IPS-20b (cell line): ENCODE measurements around the gene CTNNBL1.
A peak's percentile ranks its signal among the peaks of the same experiment; 100 is the strongest.

Source experiments
- H3K27ac ChIP-seq: one replicate; pipeline ENCODE4 v1.5.1; 2013; ENCODE audit warnings: low read length
- H3K27me3 ChIP-seq: 2 replicates; pipeline ENCODE4 v1.6.1; 2013; ENCODE audit warnings: mild to moderate bottlenecking, low read length, inconsistent platforms; ENCODE audit not compliant: insufficient read depth
- H3K36me3 ChIP-seq: 2 replicates; pipeline ENCODE4 v1.6.1; 2013; ENCODE audit warnings: low read depth, mild to moderate bottlenecking, inconsistent platforms, low read length, moderate library complexity; ENCODE audit not compliant: insufficient read depth
- H3K4me1 ChIP-seq: 2 replicates; pipeline ENCODE4 v1.6.1; 2013; ENCODE audit warnings: mild to moderate bottlenecking, control low read depth, inconsistent platforms, low read length, moderate library complexity; ENCODE audit not compliant: insufficient read depth
- H3K4me3 ChIP-seq: 2 replicates; pipeline ENCODE4 v1.5.1; 2013; ENCODE audit warnings: mild to moderate bottlenecking, low read length, inconsistent platforms
- H3K9ac ChIP-seq: 2 replicates; pipeline ENCODE4 v1.6.1; 2013; ENCODE audit warnings: low read depth, mild to moderate bottlenecking, inconsistent platforms, low read length, moderate library complexity
- H3K9me3 ChIP-seq: 2 replicates; pipeline ENCODE4 v1.6.1; 2013; ENCODE audit warnings: mild to moderate bottlenecking, low read depth, low read length, inconsistent platforms; ENCODE audit not compliant: insufficient read depth

Gene CTNNBL1

GRCh38 chr20:37838769-37839431 is 145.1 kb downstream of the CTNNBL1 start:
- H3K4me3 ChIP-seq, result no peak overlapping the region
- no peak overlapping the region for H3K9ac ChIP-seq
- H3K9me3 ChIP-seq, result no peaks in the 10 kb centered on the region
- no peaks in the 10 kb centered on the region for H3K4me1 ChIP-seq
- H3K36me3 ChIP-seq, result peaks cover 9% of the 10 kb centered on the region; the same call in 1 of the 2 replicates
- no peak overlapping the region for H3K27ac ChIP-seq
- H3K27me3 ChIP-seq, result no peaks in the 10 kb centered on the region

GRCh38 chr20:37839432-37839827 is 145.6 kb downstream of the CTNNBL1 start:
- Histone ChIP-seq H3K4me1 (no peaks in the 10 kb centered on the region), H3K9ac (no peak overlapping the region), H3K27ac (no peak overlapping the region), H3K36me3 (peaks cover 9% of the 10 kb centered on the region; the same call in 1 of the 2 replicates), H3K4me3 (no peak overlapping the region), H3K9me3 (no peaks in the 10 kb centered on the region), H3K27me3 (no peaks in the 10 kb centered on the region)

GRCh38 chr20:37839955-37840354 is 146.1 kb downstream of the CTNNBL1 start:
- H3K9ac ChIP-seq, result no peak overlapping the region
- no peaks in the 10 kb centered on the region for H3K9me3 ChIP-seq
- H3K4me1 ChIP-seq, result no peaks in the 10 kb centered on the region
- H3K36me3 ChIP-seq, result peaks cover 9% of the 10 kb centered on the region; the same call in 1 of the 2 replicates
- H3K4me3 ChIP-seq, result no peak overlapping the region
- H3K27ac ChIP-seq, result no peak overlapping the region
- no peaks in the 10 kb centered on the region for H3K27me3 ChIP-seq

- Histone ChIP-seq H3K4me1 (peaks cover 8% of the 10 kb centered on the region; the same call in 1 of the 2 replicates), H3K9me3 (no peaks in the 10 kb centered on the region), H3K27ac (no peak overlapping the region), H3K36me3 (peaks cover 9% of the 10 kb centered on the region; the same call in 1 of the 2 replicates), H3K4me3 (no peak overlapping the region), H3K27me3 (no peaks in the 10 kb centered on the region), H3K9ac (no peak overlapping the region)
These were observed 147.6 kb downstream of the CTNNBL1 start for GRCh38 chr20:37841389-37841788.

- no peak overlapping the region for H3K4me3 ChIP-seq
- peaks cover 9% of the 10 kb centered on the region; the same call in 1 of the 2 replicates for H3K36me3 ChIP-seq
- no peak overlapping the region for H3K27ac ChIP-seq
- H3K4me1 ChIP-seq, result peaks cover 12% of the 10 kb centered on the region; the same call in 1 of the 2 replicates
- no peaks in the 10 kb centered on the region for H3K9me3 ChIP-seq
- H3K27me3 ChIP-seq, result no peaks in the 10 kb centered on the region
- H3K9ac ChIP-seq, result no peak overlapping the region
These were observed 148.1 kb downstream of the CTNNBL1 start for GRCh38 chr20:37841971-37842370.

- Histone ChIP-seq H3K36me3 (peaks cover 7% of the 10 kb centered on the region; the same call in 1 of the 2 replicates), H3K4me3 (no peak overlapping the region), H3K4me1 (peaks cover 15% of the 10 kb centered on the region; the same call in 1 of the 2 replicates)
These were observed 151.4 kb downstream of the CTNNBL1 start for GRCh38 chr20:37845241-37845681.

GRCh38 chr20:37845878-37846277 is 152.0 kb downstream of the CTNNBL1 start:
- Histone ChIP-seq H3K4me3 (no peak overlapping the region), H3K36me3 (peaks cover 3% of the 10 kb centered on the region; the same call in 1 of the 2 replicates), H3K9ac (no peak overlapping the region), H3K27ac (peak overlapping the region; percentile 51), H3K27me3 (no peaks in the 10 kb centered on the region), H3K4me1 (peaks cover 15% of the 10 kb centered on the region; the same call in 1 of the 2 replicates), H3K9me3 (no peaks in the 10 kb centered on the region)

More at GRCh38 chr20:37845241-37845681, 151.4 kb downstream of the CTNNBL1 start:
- no peak overlapping the region for H3K27ac ChIP-seq
- no peaks in the 10 kb centered on the region for H3K9me3 ChIP-seq
- no peaks in the 10 kb centered on the region for H3K27me3 ChIP-seq
- no peak overlapping the region for H3K9ac ChIP-seq

- no peaks in the 10 kb centered on the region for H3K9me3 ChIP-seq
- H3K9ac ChIP-seq, result peak overlapping the region; percentile 31; the same call in 1 of the 2 replicates
- peaks cover 3% of the 10 kb centered on the region; the same call in 1 of the 2 replicates for H3K36me3 ChIP-seq
- no peak overlapping the region for H3K27ac ChIP-seq
- H3K4me1 ChIP-seq, result peaks cover 15% of the 10 kb centered on the region; the same call in 1 of the 2 replicates
- H3K4me3 ChIP-seq, result no peak overlapping the region
- no peaks in the 10 kb centered on the region for H3K27me3 ChIP-seq
These were observed 152.7 kb downstream of the CTNNBL1 start for GRCh38 chr20:37846573-37846972.

- Histone ChIP-seq H3K4me3 (no peak overlapping the region), H3K9ac (no peak overlapping the region), H3K36me3 (peaks cover 10% of the 10 kb centered on the region), H3K4me1 (peaks cover 15% of the 10 kb centered on the region; the same call in 1 of the 2 replicates), H3K9me3 (no peaks in the 10 kb centered on the region), H3K27me3 (no peaks in the 10 kb centered on the region), H3K27ac (no peak overlapping the region)
These were observed 154.9 kb downstream of the CTNNBL1 start for GRCh38 chr20:37848706-37849105.

GRCh38 chr20:37849156-37849555 is 155.3 kb downstream of the CTNNBL1 start:
- Histone ChIP-seq H3K27ac (no peak overlapping the region), H3K27me3 (no peaks in the 10 kb centered on the region), H3K36me3 (peaks cover 10% of the 10 kb centered on the region), H3K4me1 (peaks cover 15% of the 10 kb centered on the region; the same call in 1 of the 2 replicates), H3K4me3 (no peak overlapping the region), H3K9me3 (no peaks in the 10 kb centered on the region), H3K9ac (no peak overlapping the region)

GRCh38 chr20:37849566-37849965 is 155.7 kb downstream of the CTNNBL1 start:
- no peak overlapping the region for H3K27ac ChIP-seq
- H3K9me3 ChIP-seq, result no peaks in the 10 kb centered on the region
- peaks cover 10% of the 10 kb centered on the region for H3K36me3 ChIP-seq
- no peaks in the 10 kb centered on the region for H3K27me3 ChIP-seq
- no peak overlapping the region for H3K9ac ChIP-seq
- peaks cover 15% of the 10 kb centered on the region; the same call in 1 of the 2 replicates for H3K4me1 ChIP-seq
- H3K4me3 ChIP-seq, result no peak overlapping the region

GRCh38 chr20:37850036-37850592 is 156.3 kb downstream of the CTNNBL1 start:
- Histone ChIP-seq H3K27ac (no peak overlapping the region), H3K4me1 (peaks cover 15% of the 10 kb centered on the region; the same call in 1 of the 2 replicates), H3K9ac (no peak overlapping the region), H3K27me3 (no peaks in the 10 kb centered on the region), H3K36me3 (peaks cover 10% of the 10 kb centered on the region), H3K4me3 (no peak overlapping the region), H3K9me3 (no peaks in the 10 kb centered on the region)
